Neural progenitor cell (in vitro differentiated cells): Measurements from ENCODE around the gene CTSO. TPM values are rescaled to one million over a fixed set of nuclear protein-coding genes. Genes with fewer than 3 reads are reported as not detected.

Source experiments
- DNase-seq: peaks from one replicate; pipeline ENCODE4 v3.0.0-alpha.2; 2016; ENCODE audit warnings: low spot score
- H2AFZ ChIP-seq: fragments of 200-600 bp; sonication (generic); replicated peaks from 2 replicates; pipeline ENCODE4 v1.6.1; 2016; ENCODE audit warnings: antibody characterized with exemption
- H3F3A ChIP-seq: fragments of 200-600 bp; sonication (generic); 2 replicates; pipeline ENCODE4 v1.6.1; 2016; ENCODE audit warnings: antibody characterized with exemption, low read depth
- H3K27ac ChIP-seq: fragments of 200-600 bp; sonication (generic); 2 replicates; pipeline ENCODE4 v1.5.1; 2016; ENCODE audit warnings: mild to moderate bottlenecking
- H3K27me3 ChIP-seq: fragments of 200-600 bp; sonication (generic); 2 replicates; pipeline ENCODE4 v1.6.1; 2016; ENCODE audit warnings: mild to moderate bottlenecking, moderate library complexity
- H3K36me3 ChIP-seq: fragments of 200-600 bp; sonication (generic); 2 replicates; pipeline ENCODE4 v1.5.1; 2016
- H3K4me1 ChIP-seq: fragments of 200-600 bp; sonication (generic); 2 replicates; pipeline ENCODE4 v1.6.1; 2016; ENCODE audit warnings: mixed run types
- H3K4me2 ChIP-seq: fragments of 200-600 bp; sonication (generic); 2 replicates; pipeline ENCODE4 v1.6.1; 2016
- H3K4me3 ChIP-seq: fragments of 200-600 bp; sonication (generic); 2 replicates; pipeline ENCODE4 v1.5.1; 2016
- H3K79me2 ChIP-seq: fragments of 200-600 bp; sonication (generic); 2 replicates; pipeline ENCODE4 v1.6.1; 2016; ENCODE audit warnings: low read depth
- H3K9ac ChIP-seq: fragments of 200-600 bp; sonication (generic); 2 replicates; pipeline ENCODE4 v1.6.1; 2016
- H3K9me3 ChIP-seq: fragments of 200-600 bp; sonication (generic); 2 replicates; pipeline ENCODE4 v1.5.1; 2016; ENCODE audit warnings: low read depth
- H4K20me1 ChIP-seq: fragments of 200-600 bp; sonication (generic); 2 replicates; pipeline ENCODE4 v1.6.1; 2016; ENCODE audit warnings: low read depth
- H3K27ac Mint-ChIP-seq: 3 replicates; pipeline ENCODE4 v1.8.0; 2021; ENCODE audit warnings: mixed read lengths
- H3K27me3 Mint-ChIP-seq: 2 replicates; pipeline ENCODE4 v1.8.0; 2022; ENCODE audit warnings: low read depth, mild to moderate bottlenecking, inconsistent platforms, moderate library complexity, mixed read lengths; ENCODE audit not compliant: insufficient read depth
- H3K36me3 Mint-ChIP-seq: 3 replicates; pipeline ENCODE4 v1.8.0; 2021; ENCODE audit warnings: mixed read lengths
- H3K4me1 Mint-ChIP-seq: 3 replicates; pipeline ENCODE4 v1.8.0; 2021; ENCODE audit warnings: mixed read lengths
- H3K4me3 Mint-ChIP-seq: 3 replicates; pipeline ENCODE4 v1.8.0; 2021; ENCODE audit warnings: mild to moderate bottlenecking, moderate library complexity, mixed read lengths
- H3K9me3 Mint-ChIP-seq: 3 replicates; pipeline ENCODE4 v1.8.0; 2020; ENCODE audit warnings: mixed read lengths
- EZH2 ChIP-seq: fragments of 200-600 bp; sonication (generic); IDR thresholded peaks from 2 replicates; pipeline ENCODE4 v1.6.1; 2017; ENCODE audit warnings: antibody characterized with exemption, mild to moderate bottlenecking, moderate library complexity
- EZH2phosphoT487 ChIP-seq: fragments of 200-600 bp; sonication (generic); IDR thresholded peaks from 2 replicates; pipeline ENCODE4 v1.6.1; 2017; ENCODE audit warnings: antibody characterized with exemption
- total RNA-seq: library from RNA; depleted of rRNA; stranded (reverse); fragments of >200 nt; gene quantifications from 2 replicates; pipeline ENCODE4 v1.2.3, GENCODE V29; 2015; ENCODE audit warnings: low replicate concordance
- TF ChIP-seq, protein P1 (sequence below): fragments of 200-600 bp; sonication (generic); IDR thresholded peaks from 2 replicates; pipeline ENCODE4 v1.5.1; 2017; ENCODE audit warnings: antibody characterized with exemption, mild to moderate bottlenecking

The CTSO gene
- total RNA-seq, 1 donor from 2014 or later, result 3.2 TPM

DNA sequence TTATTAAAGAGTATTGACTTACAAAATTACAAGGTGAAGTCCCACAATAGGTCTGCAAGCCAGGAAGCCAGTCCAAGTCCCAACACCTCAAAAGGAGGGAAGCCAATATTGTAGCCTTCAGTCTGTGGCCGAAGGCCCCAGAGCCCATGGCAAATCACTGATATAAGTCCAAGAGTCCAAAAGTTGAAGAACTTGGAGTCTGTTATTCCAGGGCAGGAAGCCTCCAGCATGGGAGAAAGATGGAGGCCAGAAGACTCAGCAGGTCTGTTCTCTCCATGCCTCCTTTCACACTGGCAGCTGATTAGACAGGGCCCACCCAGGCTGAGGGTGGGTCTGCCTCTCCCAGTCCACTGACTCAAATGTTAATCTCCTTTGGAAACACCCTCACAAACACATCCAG is 32.1 kb downstream of the CTSO start:
- no peak for DNase-seq
- no peak overlapping the region for H3K9ac ChIP-seq
- no peaks in the 10 kb centered on the region for H4K20me1 ChIP-seq
- Mint-ChIP-seq H3K27ac (no peak overlapping the region), H3K4me1 (peaks cover 2% of the 10 kb centered on the region), H3K4me3 (no peak overlapping the region), H3K9me3 (no peaks in the 10 kb centered on the region), H3K36me3 (no peaks in the 10 kb centered on the region), H3K27me3 (no peaks in the 10 kb centered on the region)
- no peaks in the 10 kb centered on the region for H3K79me2 ChIP-seq
- no peak overlapping the region for H3K4me3 ChIP-seq
- no peaks in the 10 kb centered on the region for H3K4me1 ChIP-seq
- H3K27ac ChIP-seq, result no peak overlapping the region
- H3K9me3 ChIP-seq, result no peaks in the 10 kb centered on the region
- H3K36me3 ChIP-seq, result no peaks in the 10 kb centered on the region
- H3K27me3 ChIP-seq, result no peaks in the 10 kb centered on the region
- no peak overlapping the region for H3K4me2 ChIP-seq
- no peaks in the 10 kb centered on the region for H3F3A ChIP-seq
- TF ChIP-seq EZH2phosphoT487 (no peak), EZH2 (no peak)
- TF ChIP-seq, protein P1, sequence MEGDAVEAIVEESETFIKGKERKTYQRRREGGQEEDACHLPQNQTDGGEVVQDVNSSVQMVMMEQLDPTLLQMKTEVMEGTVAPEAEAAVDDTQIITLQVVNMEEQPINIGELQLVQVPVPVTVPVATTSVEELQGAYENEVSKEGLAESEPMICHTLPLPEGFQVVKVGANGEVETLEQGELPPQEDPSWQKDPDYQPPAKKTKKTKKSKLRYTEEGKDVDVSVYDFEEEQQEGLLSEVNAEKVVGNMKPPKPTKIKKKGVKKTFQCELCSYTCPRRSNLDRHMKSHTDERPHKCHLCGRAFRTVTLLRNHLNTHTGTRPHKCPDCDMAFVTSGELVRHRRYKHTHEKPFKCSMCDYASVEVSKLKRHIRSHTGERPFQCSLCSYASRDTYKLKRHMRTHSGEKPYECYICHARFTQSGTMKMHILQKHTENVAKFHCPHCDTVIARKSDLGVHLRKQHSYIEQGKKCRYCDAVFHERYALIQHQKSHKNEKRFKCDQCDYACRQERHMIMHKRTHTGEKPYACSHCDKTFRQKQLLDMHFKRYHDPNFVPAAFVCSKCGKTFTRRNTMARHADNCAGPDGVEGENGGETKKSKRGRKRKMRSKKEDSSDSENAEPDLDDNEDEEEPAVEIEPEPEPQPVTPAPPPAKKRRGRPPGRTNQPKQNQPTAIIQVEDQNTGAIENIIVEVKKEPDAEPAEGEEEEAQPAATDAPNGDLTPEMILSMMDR, result no peak
- no peak overlapping the region for H2AFZ ChIP-seq

DNA sequence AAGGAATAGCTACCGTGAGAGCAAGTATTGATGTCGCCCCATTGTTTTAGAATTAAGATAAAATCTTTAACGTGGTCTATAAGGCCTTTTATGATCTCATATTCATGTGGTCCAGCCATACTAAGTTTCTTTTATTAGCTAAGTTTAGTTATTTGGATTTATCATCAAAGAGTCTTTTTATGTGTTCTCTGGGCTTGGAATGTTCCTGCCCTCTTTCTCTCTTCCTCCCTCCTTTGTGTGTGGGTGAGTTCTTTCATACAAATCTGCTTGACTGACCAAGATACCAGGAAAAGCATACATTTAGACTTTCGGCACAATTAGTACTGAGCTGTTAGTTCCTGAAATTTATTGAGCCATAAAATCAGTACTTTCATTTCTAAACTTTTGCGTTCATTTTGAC is 38.9 kb downstream of the CTSO start:
- Histone ChIP-seq H3K9me3 (no peaks in the 10 kb centered on the region), H3K27ac (no peak overlapping the region), H3F3A (no peaks in the 10 kb centered on the region), H4K20me1 (no peaks in the 10 kb centered on the region), H3K9ac (no peak overlapping the region), H2AFZ (no peak overlapping the region), H3K27me3 (no peaks in the 10 kb centered on the region), H3K4me3 (no peak overlapping the region), H3K36me3 (no peaks in the 10 kb centered on the region), H3K4me2 (no peak overlapping the region), H3K4me1 (no peaks in the 10 kb centered on the region), H3K79me2 (no peaks in the 10 kb centered on the region)
- Mint-ChIP-seq H3K27me3 (no peaks in the 10 kb centered on the region), H3K36me3 (no peaks in the 10 kb centered on the region), H3K27ac (no peak overlapping the region), H3K4me3 (no peak overlapping the region), H3K4me1 (peaks cover 12% of the 10 kb centered on the region), H3K9me3 (no peaks in the 10 kb centered on the region)
- TF ChIP-seq, protein P1, result no peak
- TF ChIP-seq EZH2 (no peak), EZH2phosphoT487 (no peak)
- DNase-seq, result no peak

DNA sequence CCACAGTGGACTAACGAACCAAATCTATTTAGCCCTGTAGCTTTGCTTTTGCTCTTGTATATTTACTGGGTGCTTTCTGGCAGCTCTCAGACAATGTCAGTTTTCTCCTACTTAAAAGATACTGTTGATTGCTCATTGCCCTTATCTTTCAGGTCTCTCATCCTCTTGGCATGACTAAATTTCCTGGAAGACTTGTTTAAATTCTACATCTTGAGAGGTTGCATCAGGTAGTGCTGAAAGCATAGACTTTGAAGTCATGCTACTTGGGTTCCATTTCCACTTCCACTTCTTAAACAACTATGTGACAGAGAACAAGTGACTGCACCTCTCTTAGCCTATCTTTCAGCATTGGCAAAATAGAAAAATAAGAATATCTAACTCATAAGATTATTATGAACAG is 41.8 kb downstream of the CTSO start:
- no peak overlapping the region for H3K4me3 Mint-ChIP-seq
- no peaks in the 10 kb centered on the region for H3K27me3 Mint-ChIP-seq
- H3K36me3 Mint-ChIP-seq, result no peaks in the 10 kb centered on the region
- Histone ChIP-seq H3K4me3 (no peak overlapping the region), H4K20me1 (no peaks in the 10 kb centered on the region), H3K27ac (no peak overlapping the region), H3K27me3 (no peaks in the 10 kb centered on the region), H3K36me3 (no peaks in the 10 kb centered on the region), H3K9me3 (no peaks in the 10 kb centered on the region), H3K9ac (no peak overlapping the region), H2AFZ (no peak overlapping the region), H3K4me1 (no peaks in the 10 kb centered on the region), H3K4me2 (no peak overlapping the region), H3K79me2 (no peaks in the 10 kb centered on the region), H3F3A (no peaks in the 10 kb centered on the region)
- no peak for TF ChIP-seq EZH2phosphoT487
- TF ChIP-seq, protein P1, result no peak
- no peak for TF ChIP-seq EZH2
- H3K9me3 Mint-ChIP-seq, result no peaks in the 10 kb centered on the region
- DNase-seq, result no peak
- H3K27ac Mint-ChIP-seq, result no peak overlapping the region
- H3K4me1 Mint-ChIP-seq, result peaks cover 13% of the 10 kb centered on the region
